Suppressor macrophage treated with lipopolysaccharide for 1 hour (primary cell): ENCODE measurements around the gene EAF1.

Source experiments
- DNase-seq, 3 donors: peaks; one replicate each; pipeline ENCODE4 v3.0.0-alpha.2; 2020 to 2022

Gene EAF1

DNA sequence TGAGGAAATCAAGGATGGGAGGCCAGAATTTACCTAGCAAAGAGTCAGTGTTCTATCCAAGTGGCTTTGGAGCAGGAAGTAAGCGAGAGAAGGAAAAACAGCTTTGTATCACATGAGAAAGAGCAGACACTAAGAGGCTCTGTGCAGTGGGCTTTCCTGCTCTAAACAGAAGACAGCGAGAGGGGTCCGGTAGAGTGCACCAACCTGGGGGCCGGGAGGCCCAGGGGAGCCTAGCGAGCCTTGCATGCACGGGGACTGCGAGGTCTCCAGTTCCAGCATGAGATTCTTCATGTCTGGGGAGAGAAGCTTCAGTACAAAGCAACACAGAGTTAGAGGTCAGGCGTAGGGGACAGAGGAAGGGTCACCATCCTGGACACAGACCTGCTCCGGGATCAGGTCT, 60.6 kb downstream of the EAF1 start:
- DNase-seq, result no peak

GRCh38 chr3:15490158-15490557, 62.8 kb downstream of the EAF1 start:
- DNase-seq, result no peak

- DNase-seq, result no peak
These were observed 63.7 kb downstream of the EAF1 start for GRCh38 chr3:15491143-15491542.
